Middle frontal gyrus (tissue), 1 donor: ENCODE results near the gene MRPL17.

Experiments
- DNase-seq: peaks from one replicate; pipeline ENCODE4 v3.0.0-alpha.2; 2015; ENCODE audit warnings: low spot score; ENCODE audit errors: extremely low spot score

The MRPL17 gene

DNA sequence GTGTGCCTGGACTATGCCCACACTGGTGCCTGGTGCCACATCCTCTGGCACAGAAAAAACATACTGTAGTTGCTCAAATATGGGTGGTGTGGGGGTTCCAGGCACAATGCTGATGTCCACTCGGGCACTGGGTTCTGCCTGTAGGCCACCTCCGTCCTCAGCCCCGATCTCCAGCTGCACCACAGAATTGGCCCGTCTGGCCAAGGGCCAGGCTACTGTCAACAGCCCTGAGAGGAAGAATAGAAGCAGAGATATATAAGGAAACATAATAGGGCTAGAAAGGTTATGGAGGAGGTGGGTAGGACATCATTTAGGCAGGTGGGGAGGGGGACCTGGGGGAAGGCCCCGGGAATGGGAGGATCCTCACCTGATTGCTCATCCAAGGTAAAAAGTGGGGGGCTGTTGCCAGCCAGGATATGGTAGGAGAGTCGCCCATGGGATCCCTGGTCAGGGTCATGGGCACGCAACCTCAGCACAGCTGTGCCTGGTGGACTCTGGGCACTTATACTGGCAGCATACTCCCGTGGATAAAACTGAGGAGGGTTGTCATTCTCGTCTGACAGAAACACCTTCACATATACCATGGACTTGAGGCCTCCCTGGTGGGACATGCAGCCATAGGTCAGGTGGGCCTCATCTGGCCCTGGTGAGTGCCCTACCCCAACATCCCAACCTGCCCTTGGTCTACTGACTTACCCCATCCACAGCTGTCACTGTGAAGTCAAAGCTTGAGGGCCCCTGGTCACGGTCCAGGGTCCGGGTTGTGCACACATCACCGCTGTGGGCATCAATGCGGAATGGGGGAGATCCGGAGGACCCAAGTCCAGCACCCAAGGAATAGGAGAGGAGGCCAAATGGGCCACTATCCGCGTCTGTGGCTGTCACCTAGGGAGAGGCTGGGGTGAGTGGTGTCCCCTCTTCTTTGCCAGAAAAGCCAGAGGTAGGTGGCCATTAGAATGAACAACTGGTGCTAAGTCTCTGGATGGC is 49.4 kb downstream of the MRPL17 start:
- DNase-seq = no peak

DNA sequence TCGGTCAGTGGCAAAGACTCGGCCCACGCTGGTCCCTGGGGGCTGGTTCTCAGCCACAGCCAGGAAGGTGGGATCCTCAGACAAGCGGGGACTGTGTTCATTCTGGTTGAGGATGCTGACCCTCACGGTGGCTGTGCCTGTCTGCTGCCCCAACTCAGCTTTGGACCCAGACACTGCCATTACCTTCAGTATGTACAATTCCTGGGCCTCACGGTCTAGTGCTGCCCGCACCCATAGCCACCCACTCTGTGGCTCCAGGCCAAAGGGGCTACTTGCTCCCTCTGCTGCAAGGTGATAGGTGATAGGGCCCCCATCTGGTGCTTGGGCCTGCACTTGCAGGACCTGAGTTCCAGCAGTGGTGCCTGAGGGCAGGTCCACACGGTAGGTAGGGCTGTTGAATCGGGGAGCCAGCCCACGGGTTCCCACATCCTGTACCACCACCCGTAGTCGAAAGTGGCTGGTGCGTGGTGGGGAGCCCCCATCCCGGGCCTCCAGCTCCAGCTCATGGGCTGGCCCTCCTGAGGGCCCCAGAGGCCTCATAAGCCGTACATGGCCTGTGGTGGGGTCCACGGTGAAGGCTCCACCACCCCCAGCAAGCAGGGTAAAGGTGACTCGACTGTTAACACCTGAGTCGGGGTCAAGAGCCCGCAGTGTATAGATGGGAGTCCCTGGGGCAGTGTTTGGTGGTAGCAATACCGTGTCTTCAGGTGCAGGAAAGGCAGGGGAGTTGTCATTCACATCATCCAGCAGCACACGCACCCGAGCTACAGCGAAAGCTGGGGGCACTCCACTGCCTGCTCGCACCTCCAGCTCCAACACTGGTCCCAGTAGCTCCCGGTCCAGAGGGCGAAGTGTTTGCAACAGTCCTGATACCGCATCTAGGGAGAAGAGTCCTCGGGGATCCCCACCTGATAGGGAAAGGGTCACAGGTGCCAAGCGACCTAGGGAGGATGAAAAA is 50.7 kb downstream of the MRPL17 start:
- DNase-seq = no peak

DNA sequence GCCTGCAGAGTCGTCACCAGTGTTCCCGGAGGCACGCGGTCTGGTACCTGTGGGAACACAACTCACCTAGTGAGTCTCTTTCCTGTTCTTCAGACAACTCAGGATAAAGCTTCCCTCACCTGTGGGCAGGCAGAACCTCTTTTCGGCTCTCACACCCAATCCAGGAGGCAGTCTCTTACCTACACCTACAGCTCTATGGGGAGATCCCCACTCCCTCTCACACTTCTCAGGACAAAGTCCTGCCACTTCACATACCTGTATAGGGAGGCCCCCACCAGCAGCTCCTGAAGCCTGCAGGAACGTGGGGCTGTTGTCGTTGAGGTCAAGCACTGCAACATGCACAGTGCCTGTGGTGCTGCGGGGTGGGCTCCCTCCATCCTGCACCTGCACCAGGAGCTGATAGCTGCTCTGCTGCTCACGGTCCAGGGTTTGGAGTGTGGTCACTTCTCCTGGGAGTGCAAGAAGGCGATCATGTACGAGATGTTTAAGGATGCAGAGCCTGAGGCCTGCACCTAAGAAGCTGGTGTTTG is 51.7 kb downstream of the MRPL17 start:
- no peak for DNase-seq

DNA sequence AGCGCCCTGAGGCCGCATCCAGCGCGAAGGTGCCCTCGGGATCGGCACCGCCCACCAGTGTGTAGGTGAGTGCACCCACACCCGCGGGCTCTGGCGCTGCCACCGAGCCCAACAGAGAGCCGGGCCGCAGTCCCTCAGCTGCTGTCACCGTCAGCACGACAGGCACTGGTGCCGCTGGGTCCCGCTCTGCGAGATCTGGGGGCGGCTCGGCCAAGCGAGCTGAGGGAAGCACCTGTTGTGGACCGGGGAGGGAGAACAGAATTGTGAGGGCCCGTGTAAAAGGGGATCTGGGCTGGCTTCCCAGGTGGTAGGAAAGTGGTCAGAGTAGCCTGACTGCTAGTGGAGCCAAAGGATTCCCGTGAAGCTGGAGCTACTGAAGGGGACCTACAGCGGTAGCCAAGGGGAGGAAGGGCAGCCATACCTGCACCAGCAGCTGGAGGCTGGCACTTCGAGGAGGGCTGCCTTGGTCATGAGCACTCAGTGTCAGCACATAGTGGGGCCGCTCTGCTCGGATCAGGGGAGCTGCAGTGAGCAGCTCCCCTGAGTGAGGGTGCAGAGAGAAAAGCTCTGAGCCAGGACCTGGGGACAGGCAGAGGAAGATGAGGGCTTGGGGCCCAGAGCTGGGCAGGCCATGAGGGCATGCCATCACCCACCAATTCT is 52.4 kb downstream of the MRPL17 start:
- no peak for DNase-seq
